Fibroblast of pulmonary artery (primary cell): ENCODE data around the gene SLC31A1.

Source experiments
- DNase-seq: peaks from one replicate; pipeline ENCODE4 v3.0.0-alpha.2; 2010; ENCODE audit warnings: low read depth
- H3K4me3 ChIP-seq: replicated peaks from 2 replicates; pipeline ENCODE4 v1.5.1; 2011; ENCODE audit warnings: low read depth, mild to moderate bottlenecking, control low read depth, low read length, moderate library complexity
- TF ChIP-seq, protein P1 (sequence below): IDR thresholded peaks from 2 replicates; pipeline ENCODE4 v1.5.1; 2011; ENCODE audit warnings: mild to moderate bottlenecking, control low read depth, low read length, inconsistent platforms; ENCODE audit errors: missing control alignments

The SLC31A1 gene

DNA sequence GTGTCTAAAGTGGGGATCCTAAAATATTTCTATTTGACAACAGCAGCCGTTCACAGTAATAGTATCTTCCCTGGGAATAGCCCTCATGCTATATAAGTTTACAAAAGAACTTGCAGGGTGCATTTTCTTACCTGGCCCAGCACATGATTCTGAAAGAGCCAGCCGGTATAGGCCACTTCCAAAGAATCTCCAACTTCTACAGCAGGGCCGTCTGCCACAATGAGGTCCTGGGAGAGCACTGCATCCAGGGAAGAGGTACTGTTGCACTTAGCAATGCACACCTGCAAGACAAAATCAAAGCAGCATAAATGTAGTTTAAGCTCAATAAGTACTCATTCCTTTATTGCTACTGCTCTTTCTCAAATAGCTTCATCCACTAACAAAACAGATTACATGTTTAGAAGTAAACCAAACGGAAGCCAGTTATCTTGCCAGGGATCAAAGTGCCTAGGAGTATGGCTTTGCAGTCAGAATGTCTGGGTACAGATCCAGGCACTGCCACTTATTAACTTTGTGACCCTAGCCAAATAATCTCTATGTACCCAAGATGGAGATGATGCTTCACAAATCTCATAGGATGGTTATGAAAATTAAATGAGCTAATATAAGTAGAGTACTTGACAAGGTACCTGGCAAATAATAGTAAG, 21.5 kb upstream of the SLC31A1 start:
- TF ChIP-seq, protein P1, sequence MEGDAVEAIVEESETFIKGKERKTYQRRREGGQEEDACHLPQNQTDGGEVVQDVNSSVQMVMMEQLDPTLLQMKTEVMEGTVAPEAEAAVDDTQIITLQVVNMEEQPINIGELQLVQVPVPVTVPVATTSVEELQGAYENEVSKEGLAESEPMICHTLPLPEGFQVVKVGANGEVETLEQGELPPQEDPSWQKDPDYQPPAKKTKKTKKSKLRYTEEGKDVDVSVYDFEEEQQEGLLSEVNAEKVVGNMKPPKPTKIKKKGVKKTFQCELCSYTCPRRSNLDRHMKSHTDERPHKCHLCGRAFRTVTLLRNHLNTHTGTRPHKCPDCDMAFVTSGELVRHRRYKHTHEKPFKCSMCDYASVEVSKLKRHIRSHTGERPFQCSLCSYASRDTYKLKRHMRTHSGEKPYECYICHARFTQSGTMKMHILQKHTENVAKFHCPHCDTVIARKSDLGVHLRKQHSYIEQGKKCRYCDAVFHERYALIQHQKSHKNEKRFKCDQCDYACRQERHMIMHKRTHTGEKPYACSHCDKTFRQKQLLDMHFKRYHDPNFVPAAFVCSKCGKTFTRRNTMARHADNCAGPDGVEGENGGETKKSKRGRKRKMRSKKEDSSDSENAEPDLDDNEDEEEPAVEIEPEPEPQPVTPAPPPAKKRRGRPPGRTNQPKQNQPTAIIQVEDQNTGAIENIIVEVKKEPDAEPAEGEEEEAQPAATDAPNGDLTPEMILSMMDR = no peak
- no peak for DNase-seq
- H3K4me3 ChIP-seq = no peak overlapping the region

DNA sequence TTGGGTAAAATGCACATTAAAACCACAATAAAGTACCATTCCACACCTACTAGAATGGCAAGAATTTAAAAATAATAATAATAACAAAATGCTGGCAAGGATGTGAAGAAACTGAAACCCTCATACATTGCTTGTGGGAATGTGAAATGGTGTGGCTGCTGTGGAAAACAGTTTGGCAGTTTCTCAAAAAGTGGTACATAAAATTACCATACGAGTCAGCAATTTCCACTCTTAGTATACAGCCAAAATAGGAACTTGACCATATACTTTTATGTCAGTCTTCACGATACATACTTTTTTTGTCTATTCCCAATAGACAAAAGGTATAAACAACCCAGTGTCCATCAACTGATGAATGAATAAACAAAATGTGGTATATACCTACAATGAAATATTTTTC, 15.9 kb upstream of the SLC31A1 start:
- H3K4me3 ChIP-seq = no peak overlapping the region
- TF ChIP-seq, protein P1 = no peak
- DNase-seq = no peak

DNA sequence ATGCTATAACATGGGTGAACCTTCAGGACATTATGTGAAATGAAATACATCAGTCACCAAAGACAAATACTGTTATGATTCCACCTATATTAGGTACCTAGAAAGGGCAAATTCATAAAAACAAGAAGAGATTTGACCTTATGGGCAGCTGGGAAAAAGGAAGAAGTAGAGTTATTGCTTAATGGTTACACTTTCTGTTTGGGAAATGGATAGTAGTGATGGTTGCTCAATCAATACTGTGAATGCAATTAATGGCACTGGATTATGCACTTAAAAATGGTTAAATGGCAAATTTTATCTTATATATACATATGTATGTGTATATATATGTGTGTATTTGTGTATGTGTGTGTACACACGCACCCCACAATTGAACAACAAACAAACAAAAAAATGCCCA, 15.5 kb upstream of the SLC31A1 start:
- no peak overlapping the region for H3K4me3 ChIP-seq
- TF ChIP-seq, protein P1 = no peak

DNA sequence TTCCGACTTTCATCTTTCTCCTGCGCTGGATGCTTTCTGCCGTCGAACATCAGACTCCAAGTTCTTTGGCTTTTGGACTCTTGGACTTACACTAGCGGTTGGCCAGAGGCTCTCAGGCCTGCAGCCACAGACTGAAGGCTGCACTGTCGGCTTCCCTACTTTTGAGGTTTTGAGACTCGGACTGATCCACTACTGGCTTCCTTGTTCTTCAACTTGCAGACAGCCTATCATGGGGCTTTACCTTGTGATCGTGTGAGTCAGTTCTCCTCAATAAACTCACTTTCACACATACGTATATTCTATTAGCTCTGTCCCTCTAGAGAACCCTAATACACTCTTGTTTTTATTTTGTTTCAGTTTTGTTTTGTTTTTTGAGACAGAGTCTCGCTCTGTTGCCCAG, 10.5 kb upstream of the SLC31A1 start:
- H3K4me3 ChIP-seq = no peak overlapping the region
- no peak for DNase-seq
- TF ChIP-seq, protein P1 = no peak

More for the DNA sequence above, 15.5 kb upstream of the SLC31A1 start:
- no peak for DNase-seq

DNA sequence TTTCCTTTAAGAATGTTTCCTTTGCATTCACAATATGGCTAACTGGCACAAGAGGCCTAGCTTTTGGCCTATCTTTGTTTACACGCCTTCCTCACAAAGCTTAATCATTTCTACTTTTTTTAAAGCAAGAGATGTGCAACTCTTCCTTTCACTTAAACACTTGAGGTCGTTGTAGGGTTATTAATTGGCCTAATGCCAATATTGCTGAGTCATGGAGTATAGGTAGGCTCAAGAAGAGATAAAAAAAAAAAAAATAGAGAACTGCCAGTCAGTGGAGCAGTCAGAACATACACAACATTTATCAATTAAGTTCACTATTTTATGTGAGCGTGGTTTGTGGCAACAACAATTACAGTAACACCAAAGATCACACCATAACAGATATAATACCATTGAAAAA, 6.2 kb upstream of the SLC31A1 start:
- DNase-seq = peak; percentile 59
- TF ChIP-seq, protein P1 = no peak
- no peak overlapping the region for H3K4me3 ChIP-seq

DNA sequence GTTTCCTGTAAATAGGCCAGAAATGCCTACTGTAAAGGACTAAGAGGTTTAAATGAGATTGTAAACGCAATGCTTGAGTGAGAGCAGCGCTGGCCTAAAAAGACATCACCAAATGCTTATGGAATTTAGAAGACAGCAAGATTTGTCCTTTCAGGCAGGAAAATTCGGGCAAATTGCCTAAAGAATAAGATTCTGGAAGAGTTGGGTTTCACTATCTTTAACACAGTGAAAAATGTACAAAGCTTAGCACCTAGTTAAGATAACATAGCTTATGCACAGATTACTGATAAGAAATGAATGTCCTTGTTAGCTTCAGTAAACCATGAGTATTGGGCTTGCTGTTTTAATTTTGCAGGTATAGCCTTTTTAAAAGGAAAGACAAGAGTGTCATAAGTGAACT, 4.9 kb upstream of the SLC31A1 start:
- no peak for DNase-seq
- H3K4me3 ChIP-seq = no peak overlapping the region
- TF ChIP-seq, protein P1 = no peak
